IMR-90 (cell line): Measurements from ENCODE around the gene S100A11. TPM values are rescaled to one million over a fixed set of nuclear protein-coding genes. Genes with fewer than 3 reads are reported as not detected.

Experiments
- ATAC-seq: fragments of 200-7000 bp; cut with Tn5 transposase; 2 replicates; pipeline ENCODE4 v1.9.1; 2020; ENCODE audit warnings: low read depth, mild to moderate bottlenecking, moderate library complexity
- BruUV-seq: library from RNA; stranded (reverse); fragments of 400-500 nt; replicated peaks from 2 replicates; lab custom pipeline; 2021; lab: Mats Ljungman, UMichigan
- CTCF ChIA-PET: fragments of 300-600 bp; formaldehyde crosslinking; extraction: SDS; loops from one replicate; lab custom pipeline; 2021; ENCODE audit warnings: antibody characterized with exemption; lab: Yijun Ruan, JAX
- POLR2A ChIA-PET: fragments of 300-600 bp; sonication (Branson Sonifier 250); formaldehyde crosslinking; loops from one replicate; lab custom pipeline; 2022; ENCODE audit warnings: antibody characterized with exemption; ENCODE audit not compliant: unreplicated experiment; lab: Charles Lee
- DNase-seq: peaks from one replicate; pipeline ENCODE4 v3.0.0; 2013
- H2AFZ ChIP-seq: replicated peaks from 2 replicates; pipeline ENCODE3; 2013; ENCODE audit warnings: low read length, mild to moderate bottlenecking; ENCODE audit not compliant: poor library complexity
- H2AK5ac ChIP-seq: 2 replicates; pipeline ENCODE4 v1.6.1; 2013; ENCODE audit warnings: low read depth, low read length, inconsistent platforms
- H2AK9ac ChIP-seq: replicated peaks from 2 replicates; pipeline ENCODE3; 2013; ENCODE audit warnings: mild to moderate bottlenecking, low read depth, low read length, moderate library complexity; ENCODE audit not compliant: poor library complexity
- H2BK120ac ChIP-seq: 2 replicates; pipeline ENCODE4 v1.6.1; 2013; ENCODE audit warnings: low read depth, low read length, inconsistent platforms
- H2BK15ac ChIP-seq: 3 replicates; pipeline ENCODE4 v1.6.1; 2013; ENCODE audit warnings: low read depth, low read length, inconsistent platforms
- H2BK20ac ChIP-seq: 2 replicates; pipeline ENCODE4 v1.6.1; 2013; ENCODE audit warnings: low read depth, mild to moderate bottlenecking, inconsistent platforms, low read length, moderate library complexity
- H2BK5ac ChIP-seq: 2 replicates; pipeline ENCODE4 v1.6.1; 2013; ENCODE audit warnings: mild to moderate bottlenecking, low read depth, low read length, inconsistent platforms; ENCODE audit not compliant: poor library complexity, severe bottlenecking
- H3K14ac ChIP-seq: replicated peaks from 2 replicates; pipeline ENCODE4 v1.6.1; 2013; ENCODE audit warnings: low read depth, low read length, inconsistent platforms
- H3K18ac ChIP-seq: 2 replicates; pipeline ENCODE4 v1.6.1; 2013; ENCODE audit warnings: low read depth, low read length, control low read depth
- H3K23ac ChIP-seq: 2 replicates; pipeline ENCODE4 v1.6.1; 2013; ENCODE audit warnings: low read depth, low read length, inconsistent platforms
- H3K27ac ChIP-seq: 2 replicates; pipeline ENCODE4 v1.5.1; 2013; ENCODE audit warnings: mild to moderate bottlenecking, control low read depth, low read length; ENCODE audit not compliant: insufficient read depth
- H3K27me3 ChIP-seq: 2 replicates; pipeline ENCODE4 v1.6.1; 2013; ENCODE audit warnings: low read length; ENCODE audit not compliant: control insufficient read depth, insufficient read depth
- H3K36me3 ChIP-seq: 2 replicates; pipeline ENCODE4 v1.6.1; 2013; ENCODE audit warnings: low read length, mixed read lengths; ENCODE audit not compliant: control insufficient read depth, insufficient read depth
- H3K4ac ChIP-seq: 2 replicates; pipeline ENCODE4 v1.6.1; 2013; ENCODE audit warnings: low read depth, low read length, inconsistent platforms
- H3K4me1 ChIP-seq: 2 replicates; pipeline ENCODE4 v1.6.1; 2013; ENCODE audit warnings: low read length, mixed read lengths; ENCODE audit not compliant: control insufficient read depth, insufficient read depth
- H3K4me2 ChIP-seq: 2 replicates; pipeline ENCODE4 v1.6.1; 2013; ENCODE audit warnings: low read depth, mild to moderate bottlenecking, control low read depth, low read length, moderate library complexity
- H3K4me3 ChIP-seq: 2 replicates; pipeline ENCODE4 v1.5.1; 2013; ENCODE audit warnings: low read depth, mild to moderate bottlenecking, control low read depth, low read length, moderate library complexity; ENCODE audit not compliant: insufficient read depth
- H3K56ac ChIP-seq: 2 replicates; pipeline ENCODE4 v1.6.1; 2013; ENCODE audit warnings: low read length, inconsistent platforms; ENCODE audit not compliant: insufficient read depth; ENCODE audit errors: extremely low read depth
- H3K79me1 ChIP-seq, 2 experiments: 2 replicates each; pipeline ENCODE4 v1.6.1; 2013; ENCODE audit warnings: low read length in 2 of 2, inconsistent platforms in 1 of 2, low read depth in 1 of 2
- H3K9ac ChIP-seq: 2 replicates; pipeline ENCODE4 v1.6.1; 2013; ENCODE audit warnings: low read depth, low read length, control low read depth
- H3K9me1 ChIP-seq: 2 replicates; pipeline ENCODE4 v1.6.1; 2013; ENCODE audit warnings: low read length, inconsistent platforms; ENCODE audit not compliant: insufficient read depth
- H3K9me3 ChIP-seq: 2 replicates; pipeline ENCODE4 v1.6.1; 2013; ENCODE audit warnings: low read length; ENCODE audit not compliant: control insufficient read depth, insufficient read depth
- H4K20me1 ChIP-seq: 2 replicates; pipeline ENCODE4 v1.6.1; 2013; ENCODE audit warnings: low read length, inconsistent platforms; ENCODE audit not compliant: insufficient read depth
- H4K5ac ChIP-seq: 2 replicates; pipeline ENCODE4 v1.6.1; 2013; ENCODE audit warnings: mild to moderate bottlenecking, low read depth, low read length, control low read depth
- H4K8ac ChIP-seq, 2 experiments: 2 replicates each; pipeline ENCODE4 v1.6.1; 2013; ENCODE audit warnings: low read depth in 2 of 2, low read length in 2 of 2, control low read depth in 1 of 2, inconsistent platforms in 1 of 2
- H4K91ac ChIP-seq: 2 replicates; pipeline ENCODE4 v1.6.1; 2013; ENCODE audit warnings: low read depth, low read length, inconsistent platforms; ENCODE audit not compliant: insufficient read depth
- BHLHE40 ChIP-seq: fragments of 150-350 bp; IDR thresholded peaks from 2 replicates; pipeline ENCODE4 v1.6.1; 2016; ENCODE audit warnings: mild to moderate bottlenecking, low read depth, low read length
- CEBPB ChIP-seq: IDR thresholded peaks from 2 replicates; pipeline ENCODE4 v1.6.1; 2012; ENCODE audit warnings: low read depth, low read length, improper control_type of control experiment
- CHD1 ChIP-seq: IDR thresholded peaks from 2 replicates; pipeline ENCODE4 v1.6.1; 2012; ENCODE audit warnings: low read depth, low read length, improper control_type of control experiment
- FOS ChIP-seq: fragments of 150-350 bp; IDR thresholded peaks from 2 replicates; pipeline ENCODE4 v1.6.1; 2016; ENCODE audit warnings: low read depth, low read length
- MAFK ChIP-seq: IDR thresholded peaks from 2 replicates; pipeline ENCODE4 v1.6.1; 2012; ENCODE audit warnings: low read depth, low read length, improper control_type of control experiment
- MAZ ChIP-seq: IDR thresholded peaks from 2 replicates; pipeline ENCODE4 v1.6.1; 2012; ENCODE audit warnings: low read depth, mild to moderate bottlenecking, low read length, improper control_type of control experiment, moderate library complexity, borderline replicate concordance
- MXI1 ChIP-seq: IDR thresholded peaks from 2 replicates; pipeline ENCODE4 v1.6.1; 2012; ENCODE audit warnings: low read depth, mild to moderate bottlenecking, low read length, moderate library complexity, borderline replicate concordance
- NFE2L2 ChIP-seq: fragments of 150-350 bp; IDR thresholded peaks from 2 replicates; pipeline ENCODE4 v1.6.1; 2016; ENCODE audit warnings: low read depth, mild to moderate bottlenecking, low read length
- POLR2A ChIP-seq: IDR thresholded peaks from 2 replicates; pipeline ENCODE4 v1.6.1; 2012; ENCODE audit warnings: mild to moderate bottlenecking, low read depth, low read length
- RAD21 ChIP-seq: IDR thresholded peaks from 2 replicates; pipeline ENCODE4 v1.6.1; 2012; ENCODE audit warnings: low read length, improper control_type of control experiment
- RCOR1 ChIP-seq: IDR thresholded peaks from 2 replicates; pipeline ENCODE4 v1.6.1; 2012; ENCODE audit warnings: mild to moderate bottlenecking, low read length, improper control_type of control experiment; ENCODE audit not compliant: insufficient replicate concordance
- RFX5 ChIP-seq: IDR thresholded peaks from 2 replicates; pipeline ENCODE4 v1.8.0; 2012; ENCODE audit warnings: low read depth, mild to moderate bottlenecking, low read length, moderate library complexity
- SMC3 ChIP-seq: fragments of 150-350 bp; IDR thresholded peaks from 2 replicates; pipeline ENCODE4 v1.6.1; 2016; ENCODE audit warnings: low read depth, mild to moderate bottlenecking, antibody characterized with exemption, low read length, moderate library complexity
- WGBS, 2 experiments: methylation state at CpG; one replicate each; pipeline versions ENCODE4 v1.1.5 to v1.1.7; 2013; ENCODE audit warnings: missing lambda C conversion rate in 2 of 2; ENCODE audit not compliant: insufficient read length in 1 of 2; ENCODE audit errors: extremely low coverage in 2 of 2; 5-methylcytosine and 5-hydroxymethylcytosine counted together
- dilution Hi-C: fragments of 300-500 bp; cut with HindIII; formaldehyde crosslinking; loops from one replicate; pipeline ENCODE4 v1.14.3; 2018; ENCODE audit warnings: low sequenced_read_pairs; ENCODE audit not compliant: unreplicated experiment
- in situ Hi-C: fragments of 300-500 bp; cut with MboI; formaldehyde crosslinking; loops from 3 replicates; pipeline ENCODE4 v1.14.3; 2019; ENCODE audit warnings: low sequenced_read_pairs, inconsistent platforms, mixed read lengths
- intact Hi-C: fragments of 100-400 bp; cut with micrococcal nuclease; formaldehyde crosslinking; loops from 2 replicates; pipeline ENCODE4 v1.10.0; 2022
- polyA plus RNA-seq, 3 experiments: library from polyadenylated mRNA; depleted of rRNA; stranded (reverse); fragments of >200 nt; gene quantifications; 2 replicates each; pipeline ENCODE4 v1.2.3, GENCODE V29; 2012; ENCODE audit warnings: low replicate concordance in 1 of 3
- total RNA-seq: library from RNA; depleted of rRNA; stranded (reverse); fragments of >200 nt; gene quantifications from 2 replicates; pipeline ENCODE4 v1.2.3, GENCODE V29; 2012
- TF ChIP-seq, protein P1 (sequence below): fragments of 150-350 bp; IDR thresholded peaks from 2 replicates; pipeline ENCODE4 v1.6.1; 2016; ENCODE audit warnings: low read depth, mild to moderate bottlenecking, low read length, moderate library complexity, borderline replicate concordance
- TF ChIP-seq, protein P2 (sequence below): fragments of 150-350 bp; IDR thresholded peaks from 2 replicates; pipeline ENCODE4 v1.6.1; 2017; ENCODE audit warnings: mild to moderate bottlenecking, antibody characterized with exemption, low read length, low read depth

S100A11 gene
- total and polyA plus RNA-seq, 2 of the 4 experiments (the other 2 are of a cell fraction), result 167 to 1,402 TPM

GRCh38 chr1:151989211-151989862, 47.5 kb downstream of the S100A11 start:
- CTCF ChIA-PET, result interaction anchor here (1.5 to 2.9 kb wide), 2 partner anchors 12 to 22 kb away, joined by 5 to 12 read pairs; no protein-coding TSS in a partner anchor
- no peak for TF ChIP-seq RCOR1
- no peak for TF ChIP-seq MAFK
- no peak for TF ChIP-seq SMC3
- TF ChIP-seq, protein P1, sequence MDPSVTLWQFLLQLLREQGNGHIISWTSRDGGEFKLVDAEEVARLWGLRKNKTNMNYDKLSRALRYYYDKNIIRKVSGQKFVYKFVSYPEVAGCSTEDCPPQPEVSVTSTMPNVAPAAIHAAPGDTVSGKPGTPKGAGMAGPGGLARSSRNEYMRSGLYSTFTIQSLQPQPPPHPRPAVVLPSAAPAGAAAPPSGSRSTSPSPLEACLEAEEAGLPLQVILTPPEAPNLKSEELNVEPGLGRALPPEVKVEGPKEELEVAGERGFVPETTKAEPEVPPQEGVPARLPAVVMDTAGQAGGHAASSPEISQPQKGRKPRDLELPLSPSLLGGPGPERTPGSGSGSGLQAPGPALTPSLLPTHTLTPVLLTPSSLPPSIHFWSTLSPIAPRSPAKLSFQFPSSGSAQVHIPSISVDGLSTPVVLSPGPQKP, result no peak
- TF ChIP-seq FOS, result peak; percentile 61; the same call in 1 of the 2 replicates
- TF ChIP-seq RAD21, result no peak
- TF ChIP-seq POLR2A, result peak; percentile 16; the same call in 1 of the 2 replicates
- TF ChIP-seq MXI1, result no peak
- TF ChIP-seq CHD1, result no peak; the same call in 1 of the 2 replicates
- TF ChIP-seq RFX5, result no peak
- peak; percentile 86 for TF ChIP-seq CEBPB
- no peak for TF ChIP-seq NFE2L2
- TF ChIP-seq, protein P2, sequence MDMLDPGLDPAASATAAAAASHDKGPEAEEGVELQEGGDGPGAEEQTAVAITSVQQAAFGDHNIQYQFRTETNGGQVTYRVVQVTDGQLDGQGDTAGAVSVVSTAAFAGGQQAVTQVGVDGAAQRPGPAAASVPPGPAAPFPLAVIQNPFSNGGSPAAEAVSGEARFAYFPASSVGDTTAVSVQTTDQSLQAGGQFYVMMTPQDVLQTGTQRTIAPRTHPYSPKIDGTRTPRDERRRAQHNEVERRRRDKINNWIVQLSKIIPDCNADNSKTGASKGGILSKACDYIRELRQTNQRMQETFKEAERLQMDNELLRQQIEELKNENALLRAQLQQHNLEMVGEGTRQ, result no peak
- no peak for TF ChIP-seq BHLHE40
- no peak for TF ChIP-seq MAZ

More at GRCh38 chr1:151989211-151989862, 47.5 kb downstream of the S100A11 start:
- peak; percentile 83 for DNase-seq
- H2AK5ac ChIP-seq, result peak overlapping the region; percentile 72
- H2BK15ac ChIP-seq, result peak overlapping the region; percentile 92; the same call in 2 of the 3 replicates
- POLR2A ChIA-PET, result no interaction called here
- H3K14ac ChIP-seq, result peak overlapping the region; percentile 66
- H2BK120ac ChIP-seq, result peak overlapping the region; percentile 79
- peaks cover 64% of the 10 kb centered on the region for H4K20me1 ChIP-seq
- H4K91ac ChIP-seq, result peak overlapping the region; percentile 90
- H3K9me3 ChIP-seq, result no peaks in the 10 kb centered on the region
- peaks cover 10% of the 10 kb centered on the region for H3K9me1 ChIP-seq
- H2AFZ ChIP-seq, result peak overlapping the region; percentile 60
- peak overlapping the region; percentile 35; the same call in 1 of the 2 replicates for H3K9ac ChIP-seq
- peak overlapping the region; percentile 87 for H3K4ac ChIP-seq
- peak overlapping the region; percentile 85 for H2BK5ac ChIP-seq
- ATAC-seq, result peak; percentile 47
- dilution Hi-C loops, result no loop called here
- H4K5ac ChIP-seq, result peak overlapping the region; percentile 42
- H2BK20ac ChIP-seq, result peak overlapping the region; percentile 69
- H3K36me3 ChIP-seq, result peaks cover 10% of the 10 kb centered on the region
- H3K23ac ChIP-seq, result peak overlapping the region; percentile 88
- no peak overlapping the region for H3K4me3 ChIP-seq
- H3K27me3 ChIP-seq, result no peaks in the 10 kb centered on the region
- peak overlapping the region; percentile 49 for H3K18ac ChIP-seq
- peak overlapping the region; percentile 55 for H3K27ac ChIP-seq
- intact Hi-C loops, result no loop called here
- H4K8ac ChIP-seq, result peak overlapping the region; percentile 22 to 88; a peak in 3 of 4 replicates
- H3K4me2 ChIP-seq, result peak overlapping the region; percentile 66
- peak overlapping the region; percentile 78 for H3K56ac ChIP-seq
- peaks cover 21 to 76% of the 10 kb centered on the region in 2 experiments for H3K79me1 ChIP-seq
- peaks cover 25% of the 10 kb centered on the region for H3K4me1 ChIP-seq
- WGBS, 2 experiments, result 0% methylated on average over 1 of the region's 6 CpGs; no CpG with 5 or more reads in 1 of the 2 experiments
- no TSS peak for BruUV-seq
- in situ Hi-C loops, result loop anchor here (25.0 kb wide), 1 partner anchor 677 kb away; no protein-coding TSS in a partner anchor
- peak overlapping the region; percentile 94 for H2AK9ac ChIP-seq
